DMS 273 (cell line): Measurements from ENCODE around the gene OGFR.
"Not testable (repeated sequence)": the region's sequence is repeated elsewhere in the genome, so short reads cannot be mapped to it uniquely, and the experiment has no call there.

ENCODE experiments used
- DNase-seq: peaks from one replicate; lab custom pipeline; 2025; ENCODE audit not compliant: unreplicated experiment; lab: John Stamatoyannopoulos, UW

Gene OGFR

GRCh38 chr20:62836967-62837490 lies 32.4 kb downstream of the OGFR start:
- no peak for DNase-seq

GRCh38 chr20:62837790-62838127 lies 33.1 kb downstream of the OGFR start:
- no peak for DNase-seq

DNA sequence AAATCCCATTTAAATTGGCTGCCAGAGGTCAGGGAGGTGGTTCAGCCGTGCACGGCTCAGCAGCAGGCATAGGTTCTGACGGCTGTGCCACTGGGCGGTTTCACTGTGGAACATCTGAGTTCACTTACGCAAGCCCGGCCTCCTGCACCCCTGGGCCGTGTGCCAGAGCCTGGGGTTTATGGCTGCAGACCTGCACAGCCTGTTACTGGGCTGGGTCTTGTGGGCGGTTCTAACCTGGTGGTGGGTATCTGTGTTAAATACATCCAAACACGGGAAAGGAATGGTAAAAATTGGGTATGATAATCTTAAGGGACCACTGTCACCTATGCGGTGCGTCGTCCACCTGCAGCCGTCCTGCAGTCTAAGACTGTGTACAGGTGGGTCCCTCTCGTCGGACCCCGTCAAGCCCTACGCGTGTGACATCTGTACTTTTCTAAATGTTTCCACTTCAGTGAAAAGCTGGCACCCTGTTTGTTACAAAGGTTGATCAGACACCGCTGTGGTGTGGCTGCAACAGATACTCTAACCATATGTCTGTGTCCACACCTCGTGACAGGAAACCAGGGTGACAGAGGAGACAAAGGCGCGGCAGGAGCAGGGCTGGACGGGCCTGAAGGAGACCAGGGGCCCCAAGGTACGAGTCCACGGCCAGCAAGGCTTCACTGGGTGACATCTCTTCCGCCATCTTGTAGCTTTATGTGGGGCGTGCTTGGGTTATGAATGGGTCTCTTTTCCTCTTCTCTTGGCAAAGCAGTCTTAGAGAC lies 33.7 kb downstream of the OGFR start:
- peak; percentile 96 for DNase-seq

GRCh38 chr20:62839261-62839660 lies 34.6 kb downstream of the OGFR start:
- DNase-seq, result no peak

GRCh38 chr20:62839816-62840215 lies 35.2 kb downstream of the OGFR start:
- DNase-seq, result no peak

GRCh38 chr20:62840244-62841197 lies 35.9 kb downstream of the OGFR start:
- DNase-seq, result peak; percentile 46

- DNase-seq, result no peak
Measured at GRCh38 chr20:62841705-62842212, 37.1 kb downstream of the OGFR start.

DNA sequence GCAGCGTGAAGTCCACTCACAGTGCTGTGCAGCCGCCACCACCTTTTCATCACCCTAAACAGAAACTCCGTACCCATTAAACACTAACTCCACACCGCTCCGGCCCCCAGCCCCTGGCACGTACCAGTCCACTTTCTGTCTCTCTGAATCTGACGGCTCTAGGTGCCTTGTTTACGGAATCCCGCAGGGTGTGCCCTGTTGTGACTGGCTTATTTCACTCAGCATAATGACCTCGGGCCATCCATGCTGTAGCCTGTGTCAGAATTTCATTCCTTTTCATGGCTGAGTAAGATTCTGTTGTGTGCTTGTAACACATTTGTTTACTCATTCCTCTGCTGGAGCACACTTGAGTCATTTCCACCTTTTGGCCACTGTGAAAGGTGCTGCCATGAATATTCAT lies 39.0 kb downstream of the OGFR start:
- DNase-seq, result no peak

- DNase-seq, result no peak
Measured at GRCh38 chr20:62844182-62844581, 39.5 kb downstream of the OGFR start.

DNA sequence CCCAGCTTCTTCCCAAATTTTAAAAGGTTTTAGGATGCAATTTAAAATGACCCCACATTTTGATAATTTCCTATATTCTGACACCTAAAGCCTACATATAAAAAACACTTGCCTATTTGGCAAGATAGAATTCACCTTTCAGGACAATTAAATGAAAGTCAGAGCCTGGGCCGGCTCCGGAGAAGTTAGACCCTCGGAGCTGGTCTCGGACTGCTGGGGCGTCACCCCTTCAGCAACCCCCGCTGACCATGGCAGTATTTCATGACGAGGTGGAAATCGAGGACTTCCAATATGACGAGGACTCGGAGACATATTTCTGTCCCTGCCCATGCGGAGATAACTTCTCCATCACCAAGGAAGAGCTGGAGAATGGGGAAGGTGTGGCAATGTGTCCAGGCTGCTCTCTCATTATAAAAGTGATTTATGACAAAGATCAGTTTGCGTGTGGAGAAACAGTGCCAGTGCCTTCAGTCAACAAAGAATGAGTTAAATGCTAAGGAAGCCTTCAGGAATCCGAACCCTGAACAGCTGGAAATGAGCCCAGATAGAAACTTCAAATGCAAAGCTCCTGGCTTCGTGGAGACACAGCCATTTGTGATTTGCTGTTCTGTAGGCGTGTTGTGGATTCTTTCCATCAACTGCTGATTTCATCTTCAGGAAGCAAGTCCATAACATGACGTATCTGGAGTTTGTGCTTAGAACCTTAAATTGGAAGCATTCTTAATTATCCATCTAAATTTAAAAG lies 41.0 kb downstream of the OGFR start:
- DNase-seq, result peak; percentile 81

DNA sequence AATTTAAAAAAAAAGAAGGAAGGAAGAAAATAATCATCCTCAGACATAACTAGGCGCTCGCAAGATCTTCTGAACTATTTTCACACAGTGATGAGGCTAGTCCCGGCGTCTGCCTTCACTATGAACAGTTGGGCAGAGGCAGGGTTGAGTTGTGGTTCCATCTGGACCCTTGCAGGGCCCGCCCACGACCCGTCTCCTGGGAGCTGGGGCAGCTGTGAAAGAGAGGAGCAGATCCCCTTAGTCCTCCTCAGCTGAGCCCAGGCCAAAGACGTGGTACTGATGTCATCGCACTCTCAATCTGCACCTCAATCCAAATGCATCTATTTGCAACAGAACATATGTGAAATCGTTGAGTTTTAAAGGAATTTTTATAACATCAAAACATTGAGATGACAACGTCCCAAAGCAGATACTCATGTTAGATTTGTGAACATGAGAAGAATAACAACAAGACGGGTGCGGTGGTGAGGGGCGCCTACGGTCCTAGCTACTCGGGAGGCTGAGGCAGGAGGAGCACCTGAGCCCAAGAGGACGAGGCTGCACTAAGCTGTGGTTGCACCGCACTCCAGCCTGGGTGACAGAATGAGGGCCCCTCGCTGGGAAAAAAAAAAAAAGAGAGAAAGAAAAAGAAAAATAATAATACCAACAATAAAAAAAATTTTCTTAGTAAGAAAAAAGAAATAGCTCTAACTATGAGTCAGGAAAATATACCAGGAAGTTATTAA lies 41.7 kb downstream of the OGFR start:
- DNase-seq, result peak; percentile 99

GRCh38 chr20:62848917-62849316 lies 44.3 kb downstream of the OGFR start:
- not testable (repeated sequence) for DNase-seq

DNA sequence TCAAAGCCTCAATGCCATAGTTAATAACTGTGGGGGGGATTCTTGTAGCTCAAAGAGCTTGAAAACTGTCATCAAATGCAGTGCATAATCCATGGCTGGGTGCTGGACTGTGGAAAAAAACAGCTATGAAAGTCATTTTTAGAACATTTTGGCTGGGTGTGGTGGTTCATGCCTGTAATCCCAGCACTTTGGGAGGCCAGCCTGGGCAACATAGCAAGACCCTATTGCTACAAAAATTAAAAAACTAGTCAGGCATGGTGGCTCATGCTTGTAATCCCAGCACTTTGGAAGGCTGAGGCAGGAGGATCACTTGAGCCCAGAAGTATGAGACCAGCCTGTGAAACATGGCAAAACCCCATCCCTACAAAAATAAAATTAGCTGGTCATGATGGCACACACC lies 44.8 kb downstream of the OGFR start:
- no peak for DNase-seq

DNA sequence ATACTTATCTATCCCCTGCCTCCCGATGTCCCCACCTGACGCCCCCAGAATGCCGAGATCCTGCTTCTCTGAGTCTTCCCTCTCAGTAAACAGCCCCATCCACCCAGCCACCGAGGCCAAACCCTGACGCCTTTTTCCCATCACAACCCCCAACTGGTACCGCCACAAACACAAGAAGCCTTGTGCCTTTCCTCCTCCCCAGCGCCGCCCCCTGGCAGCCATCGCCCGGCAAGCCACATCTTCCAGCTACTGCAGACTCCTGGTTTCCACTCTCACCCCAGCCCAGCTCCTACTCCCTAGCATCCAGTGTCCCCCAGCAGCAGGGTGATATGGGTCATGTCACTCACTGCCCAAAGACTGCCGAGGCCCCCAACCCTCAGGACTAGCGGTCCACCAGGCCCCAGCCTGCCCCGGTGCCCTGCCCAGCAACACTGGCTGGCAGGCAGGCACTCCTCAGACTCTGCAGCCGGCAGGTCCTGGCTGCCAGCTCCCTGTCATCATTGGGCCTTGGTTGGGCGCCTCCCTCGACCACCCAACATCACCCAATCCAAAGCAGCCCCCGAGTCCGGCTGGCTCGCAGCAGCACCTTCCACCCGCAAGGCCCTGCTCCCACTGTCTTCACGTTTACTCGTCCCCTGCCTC lies 45.8 kb downstream of the OGFR start:
- no peak for DNase-seq

- no peak for DNase-seq
Measured at GRCh38 chr20:62852196-62852595, 47.6 kb downstream of the OGFR start.

- no peak for DNase-seq
Measured at GRCh38 chr20:62852841-62853240, 48.2 kb downstream of the OGFR start.

DNA sequence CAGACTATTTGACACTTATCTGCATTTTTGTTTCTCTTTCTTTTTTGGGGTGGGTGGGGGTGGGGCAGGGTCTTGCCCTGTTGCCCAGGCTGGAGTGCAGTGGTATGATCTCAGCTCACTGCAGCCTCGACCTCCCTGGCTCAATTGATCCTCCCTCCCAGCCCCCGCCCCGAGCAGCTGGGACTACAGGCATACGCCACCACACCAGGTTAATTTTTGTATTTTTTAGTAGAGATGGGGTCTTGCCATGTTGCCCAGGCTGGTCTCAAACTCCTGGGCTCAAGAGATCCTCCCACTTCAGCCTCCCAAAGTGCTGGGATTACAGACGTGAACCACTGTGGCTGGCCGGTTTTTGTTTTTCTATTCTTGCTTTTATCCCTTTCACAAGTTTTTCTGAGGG lies 48.7 kb downstream of the OGFR start:
- DNase-seq, result not testable (repeated sequence)

DNA sequence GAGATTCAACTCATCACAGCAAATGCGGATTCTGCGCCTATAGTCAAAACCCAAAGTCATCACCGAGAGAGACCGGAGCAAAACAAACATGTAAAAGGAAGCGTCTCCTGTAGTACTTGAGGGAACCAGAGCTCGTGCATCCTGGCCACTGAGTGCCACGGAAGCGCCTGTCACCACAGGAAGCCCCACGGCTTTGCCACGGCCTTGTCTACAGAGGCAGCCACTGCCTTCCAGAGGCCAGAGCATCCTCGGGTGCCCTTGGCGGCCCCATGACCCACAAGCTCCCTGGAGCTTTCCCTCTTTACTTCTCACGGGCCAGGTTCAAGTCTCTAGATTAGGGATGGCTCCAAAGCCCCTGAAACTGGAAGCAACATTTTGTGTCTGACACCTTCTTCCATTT lies 49.5 kb downstream of the OGFR start:
- DNase-seq, result no peak

GRCh38 chr20:62855120-62855519 lies 50.5 kb downstream of the OGFR start:
- DNase-seq, result no peak
